Fibroblast of the aortic adventitia (primary cell): ENCODE data around the gene RNF151. TPM values are rescaled to one million over a fixed set of nuclear protein-coding genes. Genes with fewer than 3 reads are reported as not detected.

Source experiments
- DNase-seq: peaks from one replicate; pipeline ENCODE4 v3.0.0-alpha.2; 2010; ENCODE audit warnings: low read depth
- H3K4me3 ChIP-seq: 2 replicates; pipeline ENCODE4 v1.5.1; 2011; ENCODE audit warnings: low read depth, mild to moderate bottlenecking, control low read depth, low read length, moderate library complexity
- total RNA-seq: library from RNA; depleted of rRNA; stranded (reverse); fragments of >200 nt; gene quantifications from 2 replicates; pipeline ENCODE4 v1.2.3, GENCODE V29; 2012; ENCODE audit warnings: low replicate concordance
- TF ChIP-seq, protein P1 (sequence below): IDR thresholded peaks from 2 replicates; pipeline ENCODE4 v1.5.1; 2011; ENCODE audit warnings: mild to moderate bottlenecking, low read length, control low read depth, inconsistent platforms; ENCODE audit not compliant: insufficient read depth

RNF151 gene
- total RNA-seq, 1 donor = not detected

DNA sequence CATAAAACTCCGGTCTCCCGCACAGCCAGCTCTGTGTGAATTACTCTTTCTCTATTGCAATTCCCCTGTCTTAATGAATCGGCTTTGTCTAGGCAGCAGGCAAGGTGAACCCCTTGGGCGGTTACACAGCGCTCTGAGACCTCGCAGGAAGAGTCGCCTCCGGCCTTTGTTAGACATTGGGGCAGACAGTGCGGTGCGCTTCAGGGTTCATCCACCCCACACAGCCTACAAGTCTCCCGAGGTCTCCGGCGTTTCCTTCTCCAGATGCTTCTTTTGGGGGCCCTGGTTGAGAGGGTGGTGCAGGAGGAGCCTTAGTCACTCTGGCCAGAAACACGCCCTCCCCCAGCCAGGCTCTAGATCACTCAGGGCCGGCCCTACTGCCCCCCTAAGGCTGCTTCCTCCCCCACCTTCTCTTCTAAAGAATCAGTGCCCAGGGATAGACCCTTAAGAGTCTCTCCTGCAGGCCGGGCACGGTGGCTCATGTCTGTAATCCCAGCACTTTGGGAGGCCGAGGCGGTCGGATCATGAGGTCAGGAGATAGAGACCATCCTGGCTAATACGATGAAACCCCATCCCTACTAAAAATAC lies 21.9 kb upstream of the RNF151 start:
- TF ChIP-seq, protein P1, sequence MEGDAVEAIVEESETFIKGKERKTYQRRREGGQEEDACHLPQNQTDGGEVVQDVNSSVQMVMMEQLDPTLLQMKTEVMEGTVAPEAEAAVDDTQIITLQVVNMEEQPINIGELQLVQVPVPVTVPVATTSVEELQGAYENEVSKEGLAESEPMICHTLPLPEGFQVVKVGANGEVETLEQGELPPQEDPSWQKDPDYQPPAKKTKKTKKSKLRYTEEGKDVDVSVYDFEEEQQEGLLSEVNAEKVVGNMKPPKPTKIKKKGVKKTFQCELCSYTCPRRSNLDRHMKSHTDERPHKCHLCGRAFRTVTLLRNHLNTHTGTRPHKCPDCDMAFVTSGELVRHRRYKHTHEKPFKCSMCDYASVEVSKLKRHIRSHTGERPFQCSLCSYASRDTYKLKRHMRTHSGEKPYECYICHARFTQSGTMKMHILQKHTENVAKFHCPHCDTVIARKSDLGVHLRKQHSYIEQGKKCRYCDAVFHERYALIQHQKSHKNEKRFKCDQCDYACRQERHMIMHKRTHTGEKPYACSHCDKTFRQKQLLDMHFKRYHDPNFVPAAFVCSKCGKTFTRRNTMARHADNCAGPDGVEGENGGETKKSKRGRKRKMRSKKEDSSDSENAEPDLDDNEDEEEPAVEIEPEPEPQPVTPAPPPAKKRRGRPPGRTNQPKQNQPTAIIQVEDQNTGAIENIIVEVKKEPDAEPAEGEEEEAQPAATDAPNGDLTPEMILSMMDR = no peak
- H3K4me3 ChIP-seq = no peak overlapping the region
- DNase-seq = no peak

DNA sequence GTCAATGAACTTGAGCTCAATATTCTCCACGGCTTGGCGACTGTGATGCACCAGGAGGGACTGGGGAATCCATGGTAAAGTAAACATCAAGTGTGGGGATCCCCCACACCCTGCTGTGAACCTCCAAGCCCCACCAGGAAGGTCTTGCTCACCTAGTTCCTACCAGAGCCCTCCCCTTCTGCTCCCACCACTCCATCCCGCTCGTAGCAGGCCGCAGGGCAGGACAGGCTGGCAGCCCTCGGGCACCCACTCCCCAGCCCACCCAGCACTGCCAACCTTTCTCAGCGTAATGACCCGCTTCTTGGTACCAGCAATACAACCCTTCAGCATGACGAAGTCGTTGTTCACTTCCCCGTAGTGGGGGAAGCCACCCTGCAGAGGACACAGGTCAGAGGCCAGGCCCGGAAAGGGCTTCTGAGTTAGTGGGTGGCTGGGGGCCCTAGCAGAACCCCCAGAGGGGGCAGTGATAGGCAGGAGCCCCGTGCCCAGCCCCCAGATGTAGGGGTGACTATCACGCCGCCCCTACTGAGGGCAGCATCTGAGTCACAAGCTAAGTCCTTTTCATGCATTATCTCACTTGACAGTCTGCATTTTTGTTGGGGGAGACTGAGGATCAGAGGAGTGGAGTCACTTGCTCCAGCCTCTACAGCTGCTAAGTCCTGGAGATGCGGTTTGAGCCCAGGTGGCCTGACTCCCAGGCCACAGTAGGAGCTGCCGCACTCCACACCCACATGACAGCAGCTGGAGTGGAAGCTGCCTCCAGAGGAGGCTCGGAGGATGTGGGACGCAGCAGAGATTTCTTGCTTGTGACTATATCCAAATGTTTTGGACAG lies 20.9 kb upstream of the RNF151 start:
- no peak overlapping the region for H3K4me3 ChIP-seq
- no peak for DNase-seq
- TF ChIP-seq, protein P1 = no peak

DNA sequence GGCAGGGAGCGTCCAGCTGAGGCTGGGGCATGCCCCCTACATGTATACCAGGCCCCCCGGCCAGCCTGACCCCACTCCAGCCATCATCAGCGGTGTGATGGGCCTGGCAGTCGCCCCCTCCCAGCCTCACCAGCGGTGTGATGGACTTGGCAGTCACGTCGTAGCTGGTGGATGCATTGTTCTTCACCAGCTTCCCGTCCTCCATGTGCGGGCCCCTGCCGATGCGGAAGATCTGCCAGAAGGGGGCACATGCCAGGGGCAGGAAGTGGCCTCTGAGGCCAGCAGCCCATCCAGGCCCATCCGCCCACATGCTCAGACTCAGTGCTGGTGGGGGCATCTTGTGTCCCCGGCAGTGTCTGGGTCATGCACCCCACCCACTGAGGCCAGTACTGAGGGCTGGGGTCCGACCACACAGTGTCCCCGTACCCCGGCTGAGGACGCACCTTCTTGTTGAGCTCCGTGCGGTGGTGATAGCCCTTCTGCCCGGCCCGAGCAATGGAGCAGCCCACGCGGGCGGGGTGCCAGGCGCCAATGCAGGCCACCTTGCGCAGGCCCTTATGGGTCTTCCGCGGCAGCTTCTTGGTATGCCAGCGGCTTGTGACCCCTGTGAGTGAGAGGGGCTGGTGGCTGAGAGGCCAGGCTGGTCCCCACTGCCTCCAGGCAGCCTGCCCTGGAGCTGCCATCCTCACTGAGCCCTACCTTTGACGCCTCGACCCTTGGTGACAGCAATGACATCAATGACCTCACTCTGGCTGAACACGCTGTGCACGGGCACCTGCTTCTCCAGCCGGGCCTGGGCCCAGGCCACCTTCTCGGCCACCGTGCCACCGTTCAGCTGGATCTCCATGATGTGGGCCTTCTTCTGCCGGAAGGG lies 19.9 kb upstream of the RNF151 start:
- no peak overlapping the region for H3K4me3 ChIP-seq
- TF ChIP-seq, protein P1 = no peak
- DNase-seq = no peak

DNA sequence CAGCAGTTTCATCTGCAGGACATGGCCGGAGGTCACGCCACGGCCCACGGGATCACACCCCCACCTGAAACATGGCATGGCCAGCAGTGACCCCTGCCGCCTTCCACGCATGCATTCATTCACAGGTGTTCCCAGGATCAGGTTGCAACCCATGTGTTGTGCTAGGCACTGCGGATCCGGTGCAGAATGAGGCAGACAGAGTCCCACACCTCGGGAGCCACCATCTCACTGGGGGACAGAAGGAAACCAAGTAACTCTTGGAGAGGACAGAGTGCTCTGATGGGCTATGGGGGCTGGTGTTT lies 19.3 kb upstream of the RNF151 start:
- no peak for DNase-seq
- TF ChIP-seq, protein P1 = no peak
- no peak overlapping the region for H3K4me3 ChIP-seq

DNA sequence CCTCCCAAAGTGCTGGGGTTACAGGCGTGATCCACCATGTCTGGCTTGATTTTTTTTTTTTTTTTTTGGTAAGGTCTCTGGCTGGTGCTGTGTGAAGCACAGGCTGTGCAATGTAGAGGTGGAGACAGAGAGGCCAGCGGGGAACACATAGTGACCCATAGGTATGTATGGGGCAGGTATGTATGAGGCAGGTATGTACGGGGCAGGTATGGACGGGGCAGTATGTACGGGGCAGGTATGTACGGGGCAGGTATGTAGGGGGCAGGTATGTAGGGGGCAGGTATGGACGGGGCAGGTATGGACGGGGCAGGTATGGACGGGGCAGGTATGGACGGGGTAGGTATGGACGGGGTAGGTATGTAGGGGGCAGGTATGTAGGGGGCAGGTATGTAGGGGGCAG lies 17.1 kb upstream of the RNF151 start:
- TF ChIP-seq, protein P1 = no peak
- no peak overlapping the region for H3K4me3 ChIP-seq
- no peak for DNase-seq

DNA sequence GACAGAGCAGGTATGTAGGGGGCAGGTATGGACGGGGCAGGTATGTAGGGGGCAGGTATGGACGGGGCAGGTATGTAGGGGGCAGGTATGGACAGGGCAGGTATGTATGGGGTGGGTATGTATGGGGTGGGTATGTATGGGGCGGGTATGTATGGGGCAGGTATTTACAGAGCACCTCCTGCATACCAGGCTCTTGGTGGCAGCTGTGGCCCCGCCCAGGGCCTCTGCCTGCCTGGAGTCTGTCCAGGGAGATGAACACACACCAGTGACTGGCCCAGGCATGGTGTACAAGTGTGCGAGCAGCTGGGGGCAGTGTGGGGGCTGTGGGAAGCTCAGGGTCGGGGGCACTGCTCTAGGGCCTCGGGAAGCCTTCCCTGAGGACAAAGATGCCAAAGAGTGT lies 16.6 kb upstream of the RNF151 start:
- no peak overlapping the region for H3K4me3 ChIP-seq
- TF ChIP-seq, protein P1 = no peak
- DNase-seq = no peak
